Ishikawa (cell line): ENCODE data around the gene FAM170B.

Experiments
- CEBPB ChIP-seq: IDR thresholded peaks from 2 replicates; pipeline ENCODE4 v1.6.1; 2012
- CREB1 ChIP-seq: IDR thresholded peaks from 2 replicates; pipeline ENCODE4 v1.6.1; 2012; ENCODE audit warnings: low read depth
- EGR1 ChIP-seq: IDR thresholded peaks from 2 replicates; pipeline ENCODE4 v1.6.1; 2012
- EP300 ChIP-seq: IDR thresholded peaks from 2 replicates; pipeline ENCODE4 v1.6.1; 2012; ENCODE audit warnings: borderline replicate concordance
- FOXM1 ChIP-seq: IDR thresholded peaks from 2 replicates; pipeline ENCODE4 v1.6.1; 2012; ENCODE audit warnings: low read depth, borderline replicate concordance
- NFIC ChIP-seq: IDR thresholded peaks from 2 replicates; pipeline ENCODE4 v1.6.1; 2012
- RAD21 ChIP-seq: IDR thresholded peaks from 2 replicates; pipeline ENCODE4 v1.6.1; 2012; ENCODE audit warnings: low read depth
- TAF1 ChIP-seq: IDR thresholded peaks from 2 replicates; pipeline ENCODE4 v1.6.1; 2012; ENCODE audit warnings: low read depth, mild to moderate bottlenecking
- TCF12 ChIP-seq: IDR thresholded peaks from 2 replicates; pipeline ENCODE4 v1.6.1; 2012; ENCODE audit warnings: low read depth
- TEAD4 ChIP-seq: IDR thresholded peaks from 2 replicates; pipeline ENCODE4 v1.6.1; 2012
- YY1 ChIP-seq: IDR thresholded peaks from 2 replicates; pipeline ENCODE4 v1.6.1; 2012; ENCODE audit warnings: low read depth
- ZBTB7A ChIP-seq: IDR thresholded peaks from 2 replicates; pipeline ENCODE4 v1.6.1; 2012; ENCODE audit warnings: low read depth
- TF ChIP-seq, protein P1 (sequence below): IDR thresholded peaks from 2 replicates; pipeline ENCODE4 v1.6.1; 2012
- TF ChIP-seq, protein P2 (sequence below): IDR thresholded peaks from 2 replicates; pipeline ENCODE4 v1.6.1; 2012; ENCODE audit warnings: low read depth, mild to moderate bottlenecking
- TF ChIP-seq, protein P3 (sequence below): IDR thresholded peaks from 2 replicates; pipeline ENCODE4 v1.6.1; 2012

Gene FAM170B

DNA sequence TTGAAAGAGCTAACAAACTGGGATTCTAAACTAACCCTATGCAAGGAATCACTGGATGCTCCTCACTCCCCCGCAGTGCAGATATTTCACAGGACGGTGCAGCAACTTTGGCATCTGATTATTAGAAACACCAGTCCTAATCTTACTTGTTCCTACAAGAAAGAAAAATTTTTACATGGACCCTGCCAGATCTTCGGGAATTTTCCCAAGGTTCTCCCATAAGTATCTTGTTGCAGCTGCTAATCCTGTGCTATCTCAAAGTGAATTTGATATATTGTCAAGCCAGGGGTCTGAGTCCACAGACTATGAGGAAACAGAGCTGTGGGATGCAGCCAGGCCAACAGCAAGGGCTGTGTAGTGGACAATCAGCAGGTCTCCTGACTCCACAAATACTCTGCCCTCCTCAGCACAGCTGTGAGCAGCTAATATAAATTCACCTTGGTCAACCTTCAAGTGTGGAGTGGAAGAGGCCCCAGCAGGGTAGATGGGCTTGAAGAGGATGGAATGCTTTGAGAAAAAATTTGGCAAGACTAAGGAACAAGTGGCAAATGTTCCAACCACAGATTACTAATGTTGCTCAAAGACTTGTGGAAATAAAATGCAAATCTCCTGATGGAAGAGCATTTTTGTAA, 44.1 kb downstream of the FAM170B start:
- TF ChIP-seq, protein P1, sequence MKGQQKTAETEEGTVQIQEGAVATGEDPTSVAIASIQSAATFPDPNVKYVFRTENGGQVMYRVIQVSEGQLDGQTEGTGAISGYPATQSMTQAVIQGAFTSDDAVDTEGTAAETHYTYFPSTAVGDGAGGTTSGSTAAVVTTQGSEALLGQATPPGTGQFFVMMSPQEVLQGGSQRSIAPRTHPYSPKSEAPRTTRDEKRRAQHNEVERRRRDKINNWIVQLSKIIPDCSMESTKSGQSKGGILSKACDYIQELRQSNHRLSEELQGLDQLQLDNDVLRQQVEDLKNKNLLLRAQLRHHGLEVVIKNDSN = no peak
- no peak for TF ChIP-seq NFIC
- TF ChIP-seq, protein P2, sequence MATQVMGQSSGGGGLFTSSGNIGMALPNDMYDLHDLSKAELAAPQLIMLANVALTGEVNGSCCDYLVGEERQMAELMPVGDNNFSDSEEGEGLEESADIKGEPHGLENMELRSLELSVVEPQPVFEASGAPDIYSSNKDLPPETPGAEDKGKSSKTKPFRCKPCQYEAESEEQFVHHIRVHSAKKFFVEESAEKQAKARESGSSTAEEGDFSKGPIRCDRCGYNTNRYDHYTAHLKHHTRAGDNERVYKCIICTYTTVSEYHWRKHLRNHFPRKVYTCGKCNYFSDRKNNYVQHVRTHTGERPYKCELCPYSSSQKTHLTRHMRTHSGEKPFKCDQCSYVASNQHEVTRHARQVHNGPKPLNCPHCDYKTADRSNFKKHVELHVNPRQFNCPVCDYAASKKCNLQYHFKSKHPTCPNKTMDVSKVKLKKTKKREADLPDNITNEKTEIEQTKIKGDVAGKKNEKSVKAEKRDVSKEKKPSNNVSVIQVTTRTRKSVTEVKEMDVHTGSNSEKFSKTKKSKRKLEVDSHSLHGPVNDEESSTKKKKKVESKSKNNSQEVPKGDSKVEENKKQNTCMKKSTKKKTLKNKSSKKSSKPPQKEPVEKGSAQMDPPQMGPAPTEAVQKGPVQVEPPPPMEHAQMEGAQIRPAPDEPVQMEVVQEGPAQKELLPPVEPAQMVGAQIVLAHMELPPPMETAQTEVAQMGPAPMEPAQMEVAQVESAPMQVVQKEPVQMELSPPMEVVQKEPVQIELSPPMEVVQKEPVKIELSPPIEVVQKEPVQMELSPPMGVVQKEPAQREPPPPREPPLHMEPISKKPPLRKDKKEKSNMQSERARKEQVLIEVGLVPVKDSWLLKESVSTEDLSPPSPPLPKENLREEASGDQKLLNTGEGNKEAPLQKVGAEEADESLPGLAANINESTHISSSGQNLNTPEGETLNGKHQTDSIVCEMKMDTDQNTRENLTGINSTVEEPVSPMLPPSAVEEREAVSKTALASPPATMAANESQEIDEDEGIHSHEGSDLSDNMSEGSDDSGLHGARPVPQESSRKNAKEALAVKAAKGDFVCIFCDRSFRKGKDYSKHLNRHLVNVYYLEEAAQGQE = no peak
- TF ChIP-seq CREB1 = no peak
- no peak for TF ChIP-seq YY1
- TF ChIP-seq FOXM1 = no peak
- TF ChIP-seq EGR1 = no peak
- no peak for TF ChIP-seq ZBTB7A
- TF ChIP-seq, protein P3, sequence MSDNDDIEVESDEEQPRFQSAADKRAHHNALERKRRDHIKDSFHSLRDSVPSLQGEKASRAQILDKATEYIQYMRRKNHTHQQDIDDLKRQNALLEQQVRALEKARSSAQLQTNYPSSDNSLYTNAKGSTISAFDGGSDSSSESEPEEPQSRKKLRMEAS = no peak
- no peak for TF ChIP-seq RAD21
- no peak for TF ChIP-seq TEAD4
- no peak for TF ChIP-seq TCF12
- no peak for TF ChIP-seq TAF1
- no peak for TF ChIP-seq CEBPB
- no peak for TF ChIP-seq EP300

DNA sequence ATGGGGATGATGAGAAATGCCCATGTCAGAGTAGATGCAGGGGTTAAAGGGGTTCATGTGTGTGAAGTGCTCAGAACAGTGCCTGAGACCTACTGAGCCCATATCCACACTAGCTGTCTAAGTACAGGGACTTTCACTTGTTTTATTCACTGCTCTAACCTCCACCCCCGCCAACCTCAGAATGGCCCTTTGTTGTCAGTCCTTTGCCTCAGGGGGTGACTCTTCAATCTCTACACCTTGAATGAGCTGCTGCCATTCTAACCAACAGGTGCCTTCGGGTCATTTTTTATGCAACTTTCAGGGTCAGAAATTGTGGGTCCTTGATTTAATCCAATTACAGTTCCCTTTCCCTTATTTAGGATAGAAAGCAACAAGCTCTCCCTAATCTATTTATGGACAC, 44.7 kb downstream of the FAM170B start:
- TF ChIP-seq TAF1 (no peak), EGR1 (no peak), ZBTB7A (no peak), YY1 (no peak), CEBPB (no peak), CREB1 (no peak), FOXM1 (no peak), NFIC (no peak), RAD21 (no peak), TCF12 (no peak), EP300 (no peak), TEAD4 (no peak)
- TF ChIP-seq, protein P3 = no peak
- TF ChIP-seq, protein P1 = no peak
- TF ChIP-seq, protein P2 = no peak

DNA sequence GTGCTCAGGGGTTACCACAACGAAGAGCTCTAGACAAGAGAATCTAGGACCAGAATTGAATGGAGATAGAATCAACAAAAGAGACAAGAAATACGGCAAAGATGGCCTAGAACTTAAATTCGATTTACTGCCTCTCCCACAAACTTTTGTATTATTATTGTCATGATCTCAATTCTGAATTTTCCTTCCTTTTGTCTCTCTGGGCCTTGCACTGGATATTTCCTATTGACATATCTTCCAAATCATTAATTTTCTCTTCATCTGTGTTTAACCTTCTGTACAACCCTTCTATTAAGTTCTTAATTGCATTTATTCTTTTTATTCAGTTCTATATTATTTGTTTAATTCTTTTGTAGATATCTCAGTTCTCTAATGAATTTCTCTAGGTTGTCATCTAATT, 46.9 kb downstream of the FAM170B start:
- TF ChIP-seq TEAD4 = no peak
- no peak for TF ChIP-seq RAD21
- no peak for TF ChIP-seq YY1
- no peak for TF ChIP-seq CEBPB
- TF ChIP-seq FOXM1 = no peak
- TF ChIP-seq TCF12 = no peak
- no peak for TF ChIP-seq NFIC

DNA sequence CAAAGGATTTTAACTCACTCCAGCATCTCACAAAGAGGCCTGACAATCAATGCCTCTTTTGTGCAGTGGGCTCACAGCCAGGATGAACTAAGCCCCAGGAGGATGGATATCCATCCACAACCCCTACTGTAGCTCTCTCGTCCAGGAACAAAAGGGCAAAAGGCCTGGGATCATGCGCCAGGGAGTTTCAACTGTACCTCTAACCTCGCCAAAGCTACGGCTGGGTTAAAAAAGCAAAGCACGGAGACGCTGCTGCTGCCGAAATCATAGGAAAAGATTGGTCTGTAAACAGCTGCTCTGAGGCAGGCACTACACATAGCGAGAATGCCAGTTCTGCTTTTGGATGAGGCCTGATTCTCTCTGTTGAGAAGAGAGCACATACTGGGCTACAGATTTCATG, 50.6 kb downstream of the FAM170B start:
- TF ChIP-seq CEBPB = no peak
- no peak for TF ChIP-seq NFIC
- no peak for TF ChIP-seq TAF1
- TF ChIP-seq CREB1 = no peak
- no peak for TF ChIP-seq YY1
- TF ChIP-seq EGR1 = no peak
- TF ChIP-seq, protein P3 = no peak
- no peak for TF ChIP-seq TCF12
- TF ChIP-seq RAD21 = no peak
- TF ChIP-seq, protein P2 = no peak
- no peak for TF ChIP-seq TEAD4
- no peak for TF ChIP-seq ZBTB7A
- no peak for TF ChIP-seq EP300
- TF ChIP-seq, protein P1 = no peak
- TF ChIP-seq FOXM1 = no peak
